GM19467 (cell line): ENCODE measurements around the gene EGFL8.
"Not testable (repeated sequence)": the region's sequence is repeated elsewhere in the genome, so short reads cannot be mapped to it uniquely, and the experiment has no call there.

ENCODE experiments used
- ATAC-seq: cut with Tn5 transposase; IDR thresholded peaks from one replicate; pipeline ENCODE4 v1.9.1; 2021; ENCODE audit warnings: mild to moderate bottlenecking, moderate library complexity; ENCODE audit not compliant: unreplicated experiment

Gene EGFL8

GRCh38 chr6:32182555-32182981 is 18.2 kb downstream of the EGFL8 start:
- no peak for ATAC-seq

GRCh38 chr6:32183030-32183429 is 18.6 kb downstream of the EGFL8 start:
- no peak for ATAC-seq

- ATAC-seq: no peak
Measured at GRCh38 chr6:32183483-32184083, 19.2 kb downstream of the EGFL8 start.

- no peak for ATAC-seq
Measured at GRCh38 chr6:32184084-32184640, 19.8 kb downstream of the EGFL8 start, which contains the start of gene AGER. Gene AGER (minus strand): TSS chr6:32184253. CDS start chr6:32184222, 31 bp downstream.

- not testable (repeated sequence) for ATAC-seq
Measured at GRCh38 chr6:32185681-32186131, 21.3 kb downstream of the EGFL8 start.

- not testable (repeated sequence) for ATAC-seq
Measured at GRCh38 chr6:32186151-32186840, 21.9 kb downstream of the EGFL8 start.

GRCh38 chr6:32187009-32187709 is 22.8 kb downstream of the EGFL8 start:
- no peak for ATAC-seq

- ATAC-seq: not testable (repeated sequence)
Measured at GRCh38 chr6:32187725-32188380, 23.5 kb downstream of the EGFL8 start.

GRCh38 chr6:32188381-32189068 is 24.1 kb downstream of the EGFL8 start:
- ATAC-seq: no peak

GRCh38 chr6:32189069-32189741 is 24.8 kb downstream of the EGFL8 start:
- no peak for ATAC-seq

- no peak for ATAC-seq
Measured at GRCh38 chr6:32189742-32190053, 25.3 kb downstream of the EGFL8 start.

- ATAC-seq: peak; percentile 48
Measured at GRCh38 chr6:32190054-32190851, 25.9 kb downstream of the EGFL8 start, which contains the start of gene PBX2. Gene PBX2 (minus strand): TSS chr6:32190202. CDS start chr6:32189915, 287 bp downstream.

- ATAC-seq: no peak
Measured at GRCh38 chr6:32190911-32191677, 26.7 kb downstream of the EGFL8 start.

GRCh38 chr6:32191696-32192607 is 27.6 kb downstream of the EGFL8 start:
- ATAC-seq: no peak

- ATAC-seq: no peak
Measured at GRCh38 chr6:32192608-32193039, 28.2 kb downstream of the EGFL8 start, which contains the start of gene GPSM3. Gene GPSM3 (minus strand): TSS chr6:32192643. CDS start chr6:32192513, 130 bp downstream.

GRCh38 chr6:32193096-32193495 is 28.7 kb downstream of the EGFL8 start:
- ATAC-seq: not testable (repeated sequence)

GRCh38 chr6:32194388-32194787 is 30.0 kb downstream of the EGFL8 start:
- ATAC-seq: no peak
